ENCODE data around the gene AFMID.

Gene AFMID

GRCh38 chr17:78224231-78225087, 37.3 kb downstream of the AFMID start:
- no peak for DNase-seq (ENCODE audit: low read depth, low spot score)
- no peak overlapping the region for H3K4me3 ChIP-seq (ENCODE audit: low read depth, low read length)
- TF ChIP-seq CTCF (IDR thresholded peaks at IDR 0.05; ENCODE audit: low read depth, low read length) = no peak
- in situ Hi-C loops (cut with HindIII; ENCODE audit: low sequenced_read_pairs) = no loop called here

- H3K4me3 ChIP-seq (ENCODE audit: low read depth, low read length) = no peak overlapping the region
- no peak for DNase-seq (ENCODE audit: low read depth, low spot score)
- in situ Hi-C loops (cut with HindIII; ENCODE audit: low sequenced_read_pairs) = no loop called here
- no peak for TF ChIP-seq CTCF (IDR thresholded peaks at IDR 0.05; ENCODE audit: low read depth, low read length)
Measured at GRCh38 chr17:78225088-78225865, 38.1 kb downstream of the AFMID start.

DNA sequence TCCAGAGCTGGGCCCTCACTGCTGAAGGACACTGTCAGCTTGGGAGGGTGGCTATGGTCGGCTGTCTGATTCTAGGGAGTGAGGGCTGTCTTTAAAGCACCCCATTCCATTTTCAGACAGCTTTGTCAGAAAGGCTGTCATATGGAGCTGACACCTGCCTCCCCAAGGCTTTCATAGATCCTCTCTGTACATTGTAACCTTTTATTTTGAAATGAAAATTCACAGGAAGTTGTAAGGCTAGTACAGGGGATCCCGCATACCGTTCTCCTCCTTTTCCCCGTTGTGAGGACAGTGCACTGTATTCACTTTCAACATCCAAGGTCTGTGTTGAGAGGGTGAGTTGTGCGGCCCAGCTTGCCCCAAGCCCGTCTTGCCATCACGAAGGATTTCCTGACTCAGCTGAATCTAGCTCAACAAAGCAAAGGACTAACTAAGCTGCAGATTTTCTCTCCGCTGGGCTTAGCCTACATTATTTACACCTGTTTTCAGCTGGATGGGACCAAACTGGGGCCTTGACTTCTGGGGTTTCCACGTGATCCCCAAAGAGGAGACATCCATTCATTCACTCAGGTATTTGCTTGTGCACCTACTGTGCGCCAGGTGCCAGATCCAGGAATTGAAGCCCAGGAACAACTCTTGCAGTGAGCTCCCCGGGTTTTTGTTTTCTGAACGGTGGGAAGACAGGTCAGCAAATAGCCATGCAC, 39.0 kb downstream of the AFMID start:
- no peak for TF ChIP-seq CTCF (IDR thresholded peaks at IDR 0.05; ENCODE audit: low read depth, low read length)
- H3K4me3 ChIP-seq (ENCODE audit: low read depth, low read length) = no peak overlapping the region
- in situ Hi-C loops (cut with HindIII; ENCODE audit: low sequenced_read_pairs) = no loop called here
- DNase-seq (ENCODE audit: low read depth, low spot score) = no peak

GRCh38 chr17:78226759-78227454, 39.7 kb downstream of the AFMID start:
- in situ Hi-C loops (cut with HindIII; ENCODE audit: low sequenced_read_pairs) = no loop called here
- H3K4me3 ChIP-seq (ENCODE audit: low read depth, low read length) = no peak overlapping the region
- no peak for TF ChIP-seq CTCF (IDR thresholded peaks at IDR 0.05; ENCODE audit: low read depth, low read length)
- DNase-seq (ENCODE audit: low read depth, low spot score) = no peak

DNA sequence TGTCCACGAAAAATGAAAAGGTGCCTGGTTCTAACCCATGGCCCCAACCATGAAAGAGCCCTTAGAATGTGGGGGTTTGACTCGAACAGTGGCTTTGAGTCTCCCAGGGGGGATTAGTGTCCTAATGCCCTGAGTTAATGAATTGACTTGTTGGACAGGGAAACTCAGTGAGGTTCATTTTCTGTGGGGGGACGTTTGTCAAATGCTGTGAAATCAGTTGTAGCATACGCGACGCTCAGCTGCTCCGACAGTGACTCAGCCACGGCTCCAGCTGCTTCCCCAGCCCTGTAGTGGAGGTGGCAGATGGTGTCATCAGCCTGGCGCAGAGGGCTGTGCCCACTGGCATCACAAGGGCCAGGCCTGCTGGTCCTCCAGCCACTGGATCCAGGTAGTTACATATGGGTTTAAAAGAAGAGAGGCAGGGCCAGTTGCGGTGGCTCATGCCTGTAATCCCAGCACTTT, 40.3 kb downstream of the AFMID start:
- in situ Hi-C loops (cut with HindIII; ENCODE audit: low sequenced_read_pairs) = no loop called here
- no peak overlapping the region for H3K4me3 ChIP-seq (ENCODE audit: low read depth, low read length)
- TF ChIP-seq CTCF (IDR thresholded peaks at IDR 0.05; ENCODE audit: low read depth, low read length) = no peak
- DNase-seq (ENCODE audit: low read depth, low spot score) = no peak

DNA sequence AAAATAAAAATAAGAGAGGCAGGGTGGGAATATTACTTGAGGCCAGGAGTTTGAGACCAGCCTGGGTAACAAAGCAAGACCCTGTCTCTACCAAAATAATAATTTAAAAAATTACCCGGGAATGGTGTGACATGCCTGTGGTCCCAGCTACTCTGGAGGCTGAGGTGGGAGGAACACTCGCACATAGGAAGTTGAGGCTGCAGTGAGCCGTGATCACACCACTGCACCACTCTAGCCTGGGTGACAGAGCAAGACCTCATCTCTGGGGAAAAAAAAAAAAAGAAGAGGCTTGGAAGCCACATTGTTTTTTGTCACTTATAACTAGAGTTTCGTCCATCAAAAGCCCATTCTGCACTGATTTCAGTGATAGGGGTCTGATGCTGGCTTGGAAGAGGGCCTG, 41.0 kb downstream of the AFMID start:
- no peak for TF ChIP-seq CTCF (IDR thresholded peaks at IDR 0.05; ENCODE audit: low read depth, low read length)
- no peak overlapping the region for H3K4me3 ChIP-seq (ENCODE audit: low read depth, low read length)
- in situ Hi-C loops (cut with HindIII; ENCODE audit: low sequenced_read_pairs) = no loop called here

More for the DNA sequence above, 41.0 kb downstream of the AFMID start:
- DNase-seq (ENCODE audit: low read depth, low spot score) = no peak
